ENCODE results near the gene RIOK2.

RIOK2 gene

DNA sequence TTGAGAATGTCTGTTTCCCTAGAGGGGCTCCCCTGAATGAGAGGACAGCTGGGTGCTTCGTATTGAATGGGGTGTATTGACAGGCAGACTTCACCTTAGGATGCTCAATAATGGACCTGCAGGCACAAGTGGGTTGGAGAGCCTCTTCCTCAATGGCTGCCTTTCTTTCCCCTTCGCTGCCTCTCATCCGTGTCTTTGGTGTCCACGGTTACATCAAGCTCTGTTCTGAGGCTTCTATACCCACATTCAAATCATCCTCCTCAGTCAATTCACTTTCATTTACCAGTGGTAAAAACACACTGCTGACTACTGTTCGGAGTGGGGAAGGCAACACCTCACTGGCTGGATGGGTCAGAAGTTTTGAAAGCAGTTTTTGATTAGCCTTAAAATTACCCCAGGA lies 61.2 kb downstream of the RIOK2 start:
- DNase-seq: no peak

DNA sequence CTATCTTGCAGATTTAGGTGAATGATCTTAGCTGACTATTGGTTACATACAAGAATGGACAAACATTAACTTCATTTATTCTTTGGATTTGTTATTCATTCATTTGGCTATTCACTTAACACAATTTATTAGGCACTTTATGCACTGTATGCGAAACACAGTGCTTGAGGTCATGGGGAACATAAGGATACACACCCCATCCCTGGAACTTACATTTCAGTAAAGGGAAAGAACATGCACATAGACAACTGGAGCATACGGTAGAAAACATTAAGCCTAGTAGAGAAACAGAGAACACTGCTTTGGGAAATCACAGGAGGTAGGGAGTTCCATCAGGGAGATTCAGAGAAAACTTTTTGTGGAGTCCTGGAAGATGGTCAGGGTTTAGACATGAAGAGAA lies 62.9 kb downstream of the RIOK2 start:
- DNase-seq: no peak

DNA sequence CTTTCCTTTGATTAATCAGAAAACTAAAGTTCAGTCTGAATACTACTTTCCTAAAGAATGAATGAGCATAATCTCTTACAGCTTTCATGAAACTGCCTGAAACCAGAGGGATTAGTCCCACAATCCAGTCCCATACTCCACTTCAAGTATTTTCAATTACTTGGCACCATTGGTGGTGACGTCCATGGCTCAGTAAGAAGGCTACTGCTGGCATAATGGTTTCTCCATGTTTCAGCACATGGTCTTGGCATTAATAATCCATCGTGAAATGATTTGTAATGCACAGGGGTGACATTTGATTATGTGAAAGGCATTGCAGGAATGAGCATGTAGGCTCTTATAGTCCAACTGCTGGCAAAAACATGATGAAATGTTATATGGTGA lies 64.0 kb downstream of the RIOK2 start:
- no peak for DNase-seq

DNA sequence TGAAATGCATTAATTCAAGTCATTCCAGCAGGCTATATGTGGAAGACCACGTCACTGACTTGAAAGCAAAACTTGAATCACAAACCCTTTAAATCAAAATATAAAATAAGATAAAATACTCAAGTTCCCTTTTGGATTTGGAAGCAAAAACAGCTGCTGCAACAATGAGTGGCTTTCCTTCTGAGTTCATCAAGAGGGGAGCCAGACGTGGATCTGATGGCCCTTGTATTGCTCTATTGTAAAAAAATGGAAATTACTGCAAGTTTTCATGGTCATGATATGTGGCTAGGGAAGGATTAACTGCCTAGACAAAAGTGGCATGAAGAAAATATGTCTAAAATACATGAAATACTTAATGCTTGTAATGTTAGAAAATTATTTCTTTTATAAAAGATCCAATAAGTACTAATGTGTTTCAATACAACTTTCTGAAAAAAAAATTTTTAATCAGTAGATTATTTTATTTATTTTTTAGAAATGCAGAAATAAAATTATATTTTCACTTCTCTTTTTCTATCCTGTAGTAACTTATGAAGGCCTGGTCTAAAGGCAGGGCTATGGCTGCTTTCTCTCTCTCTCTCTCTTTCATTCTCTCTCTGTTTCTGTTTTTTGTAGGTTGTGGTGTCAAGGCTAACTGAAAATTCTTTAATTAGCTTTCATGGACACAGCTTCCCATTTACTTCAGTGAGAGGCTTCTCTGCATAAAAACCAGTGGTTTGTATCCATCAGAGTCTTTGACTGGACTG lies 64.6 kb downstream of the RIOK2 start:
- DNase-seq: no peak

DNA sequence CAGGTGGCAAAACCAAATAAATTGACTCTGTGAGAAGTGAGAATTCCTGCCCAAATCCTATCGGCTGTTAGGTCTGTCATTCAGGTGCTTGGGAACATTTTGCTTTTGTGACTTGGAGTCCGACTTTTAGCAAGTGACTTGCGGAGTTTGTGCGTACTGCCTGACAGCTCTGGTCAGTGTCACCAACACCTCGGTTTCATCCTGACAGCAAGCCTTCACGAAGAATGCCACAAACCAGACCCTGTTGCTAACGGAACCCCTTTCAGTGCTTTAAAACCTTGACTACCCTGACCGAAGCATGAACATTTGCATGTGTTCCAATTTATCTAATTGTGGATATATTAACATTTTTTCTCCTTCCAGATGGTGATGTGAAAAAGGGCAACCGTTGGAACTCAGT lies 67.1 kb downstream of the RIOK2 start:
- no peak for DNase-seq

DNA sequence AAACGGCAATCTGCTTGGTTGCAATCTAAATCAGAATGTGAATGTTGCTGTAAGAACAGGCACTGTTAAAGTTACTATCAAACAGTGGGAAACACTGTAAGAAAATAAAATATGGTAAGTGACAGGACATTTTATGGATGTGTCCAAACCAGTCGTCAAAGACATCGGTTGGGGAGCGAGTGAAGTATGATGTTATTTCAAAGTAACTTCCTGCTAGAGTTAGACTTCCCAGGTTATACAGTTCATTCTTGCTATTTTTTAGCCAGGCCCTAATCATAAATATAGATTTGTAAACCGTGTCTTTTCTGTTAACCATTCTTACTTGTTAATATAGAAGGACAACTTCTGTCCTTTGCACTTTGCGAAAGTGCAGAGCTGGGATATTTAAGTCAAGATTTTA lies 70.8 kb downstream of the RIOK2 start:
- no peak for DNase-seq

DNA sequence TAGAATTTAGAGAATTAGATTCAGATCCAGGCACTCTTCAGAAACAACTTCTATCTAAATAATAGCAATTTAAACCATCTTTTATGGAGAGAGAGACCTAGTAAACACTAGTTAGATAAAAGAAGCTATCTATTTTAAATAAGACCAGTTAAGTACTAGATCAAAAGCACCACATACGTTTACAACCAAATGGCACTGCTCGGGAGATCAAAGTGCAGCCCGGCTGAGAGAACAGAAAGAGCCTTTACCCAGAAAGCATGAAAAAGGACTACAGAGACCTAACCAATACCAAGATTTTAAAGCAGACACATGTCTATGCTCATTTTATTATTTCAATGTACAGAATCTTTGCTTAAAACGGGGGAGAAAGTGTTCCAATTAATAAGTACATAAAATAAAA lies 71.4 kb downstream of the RIOK2 start:
- no peak for DNase-seq

DNA sequence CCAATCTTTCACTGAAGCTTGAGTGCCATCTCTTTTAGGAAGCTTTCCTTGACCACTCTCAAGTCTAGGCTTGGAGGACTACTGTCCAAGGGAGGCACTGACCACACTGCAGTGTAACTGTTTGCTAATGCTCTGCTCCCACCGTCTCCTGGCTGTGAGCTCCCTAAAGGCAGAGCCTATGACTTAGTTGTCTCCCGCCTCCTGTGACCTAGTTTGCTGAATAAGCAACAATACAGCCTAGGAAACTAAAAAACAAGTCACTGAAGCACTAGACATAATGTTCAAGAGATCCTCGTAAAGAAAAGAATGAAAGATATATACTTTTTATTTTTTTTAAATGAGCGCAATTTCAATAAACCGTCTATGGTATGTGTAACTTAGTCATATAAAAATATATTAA lies 72.0 kb downstream of the RIOK2 start:
- no peak for DNase-seq

All from activated naive CD4-positive, alpha-beta T cell (primary cell).